ENCODE measurements around the gene PRKAG3. TPM values are rescaled to one million over a fixed set of nuclear protein-coding genes. Genes with fewer than 3 reads are reported as not detected.

The PRKAG3 gene
- total RNA-seq, 4 donors from 2014 or later, result not detected

DNA sequence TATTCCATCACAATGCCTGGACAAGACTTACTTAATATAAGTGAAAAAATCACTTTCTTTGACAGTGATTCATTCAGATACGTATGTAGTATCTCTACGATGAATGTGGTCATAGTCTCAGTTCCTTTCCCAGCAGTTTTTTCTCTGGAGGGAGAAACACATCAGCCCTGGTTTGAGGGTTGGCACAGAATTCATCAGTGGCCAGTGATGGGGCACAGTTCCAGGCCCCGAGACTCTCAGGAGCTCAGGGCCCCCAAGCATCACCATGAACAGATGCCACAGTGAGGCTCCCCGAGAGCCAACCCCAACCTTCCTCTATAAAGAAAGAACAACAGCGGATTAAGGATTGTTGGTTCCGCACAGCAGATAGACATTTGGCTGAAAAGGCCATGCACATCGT, 12.5 kb downstream of the PRKAG3 start:
- H3K4me3 ChIP-seq, result no peak overlapping the region
- H3K27me3 ChIP-seq, result no peaks in the 10 kb centered on the region
- no peak for TF ChIP-seq POLR2A (IDR thresholded peaks at IDR 0.05)
- TF ChIP-seq, protein P1, sequence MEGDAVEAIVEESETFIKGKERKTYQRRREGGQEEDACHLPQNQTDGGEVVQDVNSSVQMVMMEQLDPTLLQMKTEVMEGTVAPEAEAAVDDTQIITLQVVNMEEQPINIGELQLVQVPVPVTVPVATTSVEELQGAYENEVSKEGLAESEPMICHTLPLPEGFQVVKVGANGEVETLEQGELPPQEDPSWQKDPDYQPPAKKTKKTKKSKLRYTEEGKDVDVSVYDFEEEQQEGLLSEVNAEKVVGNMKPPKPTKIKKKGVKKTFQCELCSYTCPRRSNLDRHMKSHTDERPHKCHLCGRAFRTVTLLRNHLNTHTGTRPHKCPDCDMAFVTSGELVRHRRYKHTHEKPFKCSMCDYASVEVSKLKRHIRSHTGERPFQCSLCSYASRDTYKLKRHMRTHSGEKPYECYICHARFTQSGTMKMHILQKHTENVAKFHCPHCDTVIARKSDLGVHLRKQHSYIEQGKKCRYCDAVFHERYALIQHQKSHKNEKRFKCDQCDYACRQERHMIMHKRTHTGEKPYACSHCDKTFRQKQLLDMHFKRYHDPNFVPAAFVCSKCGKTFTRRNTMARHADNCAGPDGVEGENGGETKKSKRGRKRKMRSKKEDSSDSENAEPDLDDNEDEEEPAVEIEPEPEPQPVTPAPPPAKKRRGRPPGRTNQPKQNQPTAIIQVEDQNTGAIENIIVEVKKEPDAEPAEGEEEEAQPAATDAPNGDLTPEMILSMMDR (IDR thresholded peaks at IDR 0.05), result no peak
- no peak for TF ChIP-seq POLR2AphosphoS5 (IDR thresholded peaks at IDR 0.05)
- no peak for TF ChIP-seq EP300 (IDR thresholded peaks at IDR 0.05)
- ATAC-seq, result no peak
- no peak overlapping the region for H3K27ac ChIP-seq
- H3K4me1 ChIP-seq, result no peaks in the 10 kb centered on the region
- no peaks in the 10 kb centered on the region for H3K9me3 ChIP-seq
- H3K36me3 ChIP-seq, result peaks cover 0 to 70% of the 10 kb centered on the region in 2 donors
- whole genome bisulfite sequencing, 2 donors (ENCODE audit: low coverage in 1 of 2), result 88 to 90% methylated on average over 6 of the region's 7 CpGs

GRCh38 chr2:218816561-218817011, 15.0 kb downstream of the PRKAG3 start:
- H3K4me3 ChIP-seq, result no peak overlapping the region
- H3K4me1 ChIP-seq, result no peaks in the 10 kb centered on the region
- WGBS, 2 donors (ENCODE audit: low coverage in 1 of 2), result 58% methylated on average over 2 of the region's 2 CpGs; no CpG with 5 or more reads in 1 of the 2 donors
- no peak overlapping the region for H3K27ac ChIP-seq
- peaks cover 0 to 91% of the 10 kb centered on the region in 2 donors for H3K36me3 ChIP-seq
- TF ChIP-seq POLR2A (IDR thresholded peaks at IDR 0.05) (no peak), EP300 (IDR thresholded peaks at IDR 0.05) (no peak), POLR2AphosphoS5 (IDR thresholded peaks at IDR 0.05) (no peak)
- TF ChIP-seq, protein P1 (IDR thresholded peaks at IDR 0.05), result no peak
- no peaks in the 10 kb centered on the region for H3K27me3 ChIP-seq
- H3K9me3 ChIP-seq, result no peaks in the 10 kb centered on the region
- ATAC-seq, result no peak

DNA sequence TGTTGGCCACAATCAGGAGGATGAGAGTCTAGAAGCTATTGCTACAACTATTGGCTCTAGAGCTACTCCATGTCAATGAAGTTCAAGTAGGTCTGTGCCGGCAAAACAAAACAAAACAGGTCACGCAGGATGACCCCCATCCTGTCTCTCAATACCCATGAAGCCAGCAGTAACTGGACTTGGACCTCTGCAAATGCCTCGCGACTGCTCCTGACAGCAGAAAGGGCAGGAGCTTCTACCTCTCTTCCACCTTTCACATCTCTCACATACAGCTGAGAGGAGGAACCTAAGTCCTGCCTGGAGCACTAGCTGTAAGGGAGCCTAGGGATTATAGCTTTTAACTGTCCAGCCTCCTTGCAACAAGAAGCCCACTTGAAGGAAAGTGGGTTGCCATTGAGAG, 16.0 kb downstream of the PRKAG3 start:
- H3K4me3 ChIP-seq, result no peak overlapping the region
- no peak for TF ChIP-seq POLR2A (IDR thresholded peaks at IDR 0.05)
- TF ChIP-seq POLR2AphosphoS5 (IDR thresholded peaks at IDR 0.05), result no peak
- no peak for TF ChIP-seq EP300 (IDR thresholded peaks at IDR 0.05)
- TF ChIP-seq, protein P1 (IDR thresholded peaks at IDR 0.05), result no peak
- no peak overlapping the region for H3K27ac ChIP-seq
- WGBS, 2 donors (ENCODE audit: low coverage in 1 of 2), result 92% methylated on average over 2 of the region's 4 CpGs; no CpG with 5 or more reads in 1 of the 2 donors
- peaks cover 0 to 84% of the 10 kb centered on the region in 2 donors for H3K36me3 ChIP-seq
- ATAC-seq, result no peak
- H3K27me3 ChIP-seq, result no peaks in the 10 kb centered on the region
- H3K9me3 ChIP-seq, result no peaks in the 10 kb centered on the region
- no peaks in the 10 kb centered on the region for H3K4me1 ChIP-seq

DNA sequence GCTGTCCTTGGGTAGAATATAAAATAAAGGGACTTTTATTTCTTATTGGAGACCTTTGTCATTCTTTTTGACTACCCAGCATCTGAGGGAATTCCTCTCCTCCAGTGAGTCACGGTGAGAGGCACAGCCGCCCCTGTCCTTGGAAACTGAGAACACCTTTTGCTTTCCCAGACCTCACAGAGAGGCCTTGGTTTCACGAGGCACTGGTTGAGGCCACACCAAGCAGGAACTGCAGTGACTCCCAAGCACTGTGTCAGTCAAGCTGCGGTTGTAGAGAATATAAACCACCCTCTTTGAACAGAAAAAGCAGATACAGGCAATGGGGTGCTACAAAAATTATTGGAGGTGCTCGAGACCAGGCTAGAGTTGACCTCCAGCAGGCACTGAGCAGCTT, 16.4 kb downstream of the PRKAG3 start:
- Histone ChIP-seq H3K9me3 (no peaks in the 10 kb centered on the region), H3K36me3 (peaks cover 0 to 81% of the 10 kb centered on the region in 2 donors), H3K27me3 (no peaks in the 10 kb centered on the region), H3K27ac (no peak overlapping the region), H3K4me1 (no peaks in the 10 kb centered on the region), H3K4me3 (no peak overlapping the region)
- TF ChIP-seq POLR2AphosphoS5 (IDR thresholded peaks at IDR 0.05) (no peak), EP300 (IDR thresholded peaks at IDR 0.05) (no peak), POLR2A (IDR thresholded peaks at IDR 0.05) (no peak)
- TF ChIP-seq, protein P1 (IDR thresholded peaks at IDR 0.05), result no peak
- ATAC-seq, result no peak
- WGBS, 2 donors (ENCODE audit: low coverage in 1 of 2), result 61 to 71% methylated on average over 1 to 3 of the region's 5 CpGs

GRCh38 chr2:218814540-218815243, 16.9 kb downstream of the PRKAG3 start:
- Histone ChIP-seq H3K9me3 (no peaks in the 10 kb centered on the region), H3K4me3 (no peak overlapping the region), H3K27me3 (no peaks in the 10 kb centered on the region), H3K4me1 (no peaks in the 10 kb centered on the region), H3K36me3 (peaks cover 0 to 77% of the 10 kb centered on the region in 2 donors), H3K27ac (no peak overlapping the region)
- 77% methylated on average over 3 of the region's 13 CpGs; no CpG with 5 or more reads in 1 of the 2 donors for WGBS, 2 donors (ENCODE audit: low coverage in 1 of 2)
- TF ChIP-seq EP300 (IDR thresholded peaks at IDR 0.05) (no peak), POLR2A (IDR thresholded peaks at IDR 0.05) (no peak), POLR2AphosphoS5 (IDR thresholded peaks at IDR 0.05) (no peak)
- TF ChIP-seq, protein P1 (IDR thresholded peaks at IDR 0.05), result no peak
- ATAC-seq, result no peak
